GF-D8 (cell line): ENCODE data around the gene RAB15.
A peak's percentile ranks its signal among the peaks of the same experiment; 100 is the strongest.

ENCODE experiments used
- DNase-seq: peaks from one replicate; lab custom pipeline; 2025; lab: John Stamatoyannopoulos, UW

The RAB15 gene

GRCh38 chr14:64990296-64990695 is 18.2 kb upstream of the RAB15 start:
- no peak for DNase-seq

- no peak for DNase-seq
Observed at GRCh38 chr14:64987438-64987767, 15.3 kb upstream of the RAB15 start.

- DNase-seq: peak; percentile 77
Observed at GRCh38 chr14:64986648-64987437, 14.7 kb upstream of the RAB15 start, which contains the start of gene FNTB. Gene FNTB, plus strand, starts transcription at chr14:64986895. Its CDS starts 59 bp downstream, at chr14:64986954.

DNA sequence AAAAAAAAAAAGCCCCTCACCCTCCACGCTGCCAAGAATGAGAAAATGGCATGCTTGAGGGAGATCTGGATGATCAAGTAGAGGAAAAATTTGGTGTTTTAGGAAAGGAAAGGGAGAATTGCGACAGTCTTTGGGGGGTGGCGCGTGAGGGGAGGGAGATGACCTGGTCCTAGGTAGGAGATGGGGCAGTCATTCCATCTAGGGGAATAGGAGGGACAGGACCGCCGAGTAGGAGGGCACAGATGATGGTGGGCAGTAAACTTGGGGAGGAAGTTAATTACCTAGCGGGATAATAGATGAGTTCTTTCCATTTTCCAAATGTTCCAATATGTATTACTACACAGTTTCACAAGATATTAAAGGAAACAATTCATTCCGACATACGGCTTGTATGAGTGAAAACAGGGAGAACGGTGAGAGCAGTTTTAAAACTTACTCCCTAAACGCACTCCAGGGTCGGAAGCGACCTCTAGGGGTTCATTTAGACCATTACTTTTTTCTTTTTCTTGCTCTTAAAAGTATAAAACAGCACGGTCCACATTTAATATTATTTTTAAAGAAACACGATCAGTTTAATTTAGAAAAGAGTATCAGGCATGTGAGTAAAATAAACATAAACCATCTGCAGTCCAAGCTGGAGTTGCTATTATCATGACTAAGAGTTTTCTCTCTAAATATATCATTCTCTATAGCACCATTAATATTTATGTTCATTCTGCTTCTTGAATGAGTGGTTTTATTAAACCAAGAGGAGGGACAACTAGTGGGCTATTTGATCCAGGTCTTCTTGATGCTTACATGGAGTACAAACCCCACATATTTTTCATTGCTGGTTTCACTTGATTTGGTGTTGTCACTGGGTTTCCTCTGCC is 11.5 kb upstream of the RAB15 start:
- no peak for DNase-seq

GRCh38 chr14:64979336-64980074 is 7.4 kb upstream of the RAB15 start:
- DNase-seq: no peak

DNA sequence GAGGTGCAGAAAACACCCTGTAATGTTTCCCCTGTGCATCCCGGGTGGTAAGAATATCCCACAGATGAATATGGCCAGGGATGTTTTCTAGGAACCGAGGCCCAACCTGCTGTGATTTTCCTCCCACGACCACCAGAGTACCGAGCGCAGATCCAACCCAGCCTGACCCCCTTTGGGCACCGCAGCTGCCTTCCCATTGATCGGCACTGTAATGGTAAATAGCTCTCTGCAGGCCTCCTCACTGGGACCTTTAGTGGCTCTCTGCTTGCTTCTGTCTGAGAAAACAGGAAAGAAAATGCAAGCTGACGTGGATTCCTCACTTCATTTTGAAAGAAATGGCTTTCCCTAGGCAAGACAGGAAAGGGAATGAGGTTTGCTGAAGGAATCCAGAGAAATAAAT is 2.4 kb upstream of the RAB15 start:
- DNase-seq: no peak

GRCh38 chr14:64973826-64974225 is 1.7 kb upstream of the RAB15 start:
- DNase-seq: no peak

- DNase-seq: no peak
Observed at GRCh38 chr14:64973026-64973442, 898 bp upstream of the RAB15 start.

- DNase-seq: no peak
Observed at GRCh38 chr14:64971491-64971942, 619 bp downstream of the RAB15 start.

DNA sequence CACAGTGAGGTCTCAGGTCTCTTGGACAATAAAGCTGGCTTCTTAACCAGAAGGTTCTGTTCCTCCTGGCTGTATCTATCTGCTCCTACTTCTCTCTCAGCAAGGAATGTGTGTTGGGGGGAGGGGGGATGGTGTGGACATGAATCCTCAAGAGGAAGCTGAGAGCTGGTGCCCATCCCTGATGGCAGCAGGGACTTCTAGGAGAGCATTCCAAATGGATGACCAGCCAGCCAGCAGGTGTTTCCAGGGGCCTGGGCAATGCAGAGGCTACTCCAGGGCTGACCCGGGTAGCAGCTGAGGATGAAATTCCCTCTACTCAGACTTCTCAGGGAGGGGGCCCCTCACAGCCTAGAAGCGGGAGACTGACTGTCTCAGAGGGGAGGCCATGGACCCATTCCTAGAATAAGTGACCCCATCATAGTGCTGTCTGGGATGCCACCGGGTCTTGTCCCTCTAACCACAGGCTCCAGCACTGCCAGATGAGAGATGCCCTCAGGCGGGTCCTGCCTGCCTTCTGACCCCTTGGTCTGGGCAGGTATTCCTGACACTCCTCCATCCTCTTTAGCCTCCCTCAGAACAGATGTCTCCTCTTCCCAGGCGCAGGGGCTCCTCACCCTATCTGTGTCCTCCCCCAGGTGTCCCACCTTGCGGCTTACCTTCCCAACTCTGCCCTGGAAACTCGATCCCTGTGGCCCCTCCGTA is 1.2 kb downstream of the RAB15 start:
- DNase-seq: no peak

- no peak for DNase-seq
Observed at GRCh38 chr14:64970041-64970440, 2.1 kb downstream of the RAB15 start.

GRCh38 chr14:64968651-64969050 is 3.5 kb downstream of the RAB15 start:
- DNase-seq: no peak

DNA sequence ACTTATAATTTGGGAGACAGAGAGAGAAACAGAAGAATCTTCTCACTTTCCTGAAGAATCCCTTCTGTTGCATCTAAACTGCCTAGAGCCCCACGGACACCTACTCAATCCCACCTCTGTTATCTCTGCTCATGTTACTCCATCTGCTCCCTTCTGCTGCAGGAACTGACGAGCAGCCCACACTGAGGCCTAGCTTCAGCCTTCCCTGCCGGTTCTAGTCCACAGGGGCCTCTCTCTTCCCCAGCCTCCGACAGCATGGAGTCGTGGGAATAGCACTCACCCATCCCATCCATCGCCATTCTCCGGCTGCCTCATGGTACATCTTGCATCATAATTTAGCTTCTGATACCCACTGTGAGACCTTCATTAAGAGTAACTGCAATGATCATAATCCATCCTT is 4.0 kb downstream of the RAB15 start:
- no peak for DNase-seq

- no peak for DNase-seq
Observed at GRCh38 chr14:64966976-64967375, 5.2 kb downstream of the RAB15 start.

DNA sequence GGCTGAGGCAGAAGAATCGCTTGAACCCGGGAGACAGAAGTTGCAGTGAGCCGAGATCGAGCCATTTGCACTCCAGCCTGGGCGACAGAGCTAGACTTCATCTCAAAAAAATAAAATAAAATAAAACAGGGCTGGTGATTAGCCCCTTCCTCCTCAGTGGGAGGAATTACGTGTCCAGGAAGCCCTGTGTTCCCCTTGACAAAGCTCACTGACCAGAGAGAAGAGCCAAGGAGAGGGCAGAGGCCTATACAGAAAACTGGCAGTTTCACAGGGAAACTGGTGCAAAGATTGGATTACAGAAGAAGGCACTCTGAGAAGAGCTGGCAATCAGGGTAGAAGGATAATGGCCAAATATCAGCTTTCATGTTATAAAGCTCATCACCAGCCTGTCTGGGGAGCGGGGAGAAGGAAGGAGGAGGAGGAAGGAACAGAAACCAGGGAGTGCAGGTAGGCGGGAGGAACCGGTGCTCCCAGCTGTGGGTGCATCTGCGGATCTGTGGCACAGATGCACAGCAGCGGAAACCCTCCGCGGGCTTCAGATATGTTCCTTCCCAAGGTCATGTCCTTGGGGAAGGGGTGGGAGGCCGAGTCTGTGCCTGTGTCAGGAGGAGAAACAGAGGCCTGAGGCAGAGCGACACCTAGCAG is 6.7 kb downstream of the RAB15 start:
- DNase-seq: no peak

DNA sequence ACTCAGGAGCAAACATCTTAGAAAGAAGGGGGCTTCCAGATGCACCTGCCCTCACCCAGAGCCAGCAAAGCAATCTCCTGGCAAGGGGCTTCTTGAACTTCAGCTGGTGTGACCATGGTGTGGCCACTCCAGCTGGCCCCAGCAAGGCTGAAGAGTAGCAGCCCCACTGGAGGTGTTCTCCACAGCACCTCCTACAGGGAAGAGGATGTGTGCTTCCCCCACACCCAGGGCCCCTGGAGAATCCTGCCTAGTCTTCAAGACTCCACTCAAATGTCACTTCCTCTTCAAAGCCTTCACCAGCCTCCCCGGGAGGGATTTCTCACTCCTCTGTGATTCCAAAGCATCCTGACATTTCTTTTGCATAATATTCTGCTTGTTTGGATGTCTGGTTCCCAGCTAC is 8.5 kb downstream of the RAB15 start:
- no peak for DNase-seq

- DNase-seq: no peak
Observed at GRCh38 chr14:64960762-64961276, 11.3 kb downstream of the RAB15 start.

DNA sequence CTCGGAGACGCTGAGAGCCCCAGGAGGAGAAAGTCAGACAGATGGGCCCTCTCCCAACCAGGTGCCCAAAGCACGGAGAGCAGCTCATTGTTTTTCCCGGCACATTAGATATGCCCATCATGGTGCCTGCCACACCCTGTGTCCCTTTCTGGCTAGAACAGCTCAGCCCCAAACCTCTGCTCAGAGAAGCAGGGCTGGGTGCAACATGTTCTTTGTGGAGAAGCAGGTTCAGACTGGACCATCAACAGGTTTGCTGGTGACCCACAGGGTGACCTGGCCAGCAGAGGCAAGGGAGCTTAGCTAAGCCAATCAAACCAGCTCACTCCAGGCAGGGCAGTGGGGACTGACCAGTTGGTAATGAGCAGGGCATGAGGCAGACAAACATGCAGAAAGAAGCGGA is 13.4 kb downstream of the RAB15 start:
- no peak for DNase-seq

GRCh38 chr14:64958201-64958600 is 13.9 kb downstream of the RAB15 start:
- DNase-seq: no peak

DNA sequence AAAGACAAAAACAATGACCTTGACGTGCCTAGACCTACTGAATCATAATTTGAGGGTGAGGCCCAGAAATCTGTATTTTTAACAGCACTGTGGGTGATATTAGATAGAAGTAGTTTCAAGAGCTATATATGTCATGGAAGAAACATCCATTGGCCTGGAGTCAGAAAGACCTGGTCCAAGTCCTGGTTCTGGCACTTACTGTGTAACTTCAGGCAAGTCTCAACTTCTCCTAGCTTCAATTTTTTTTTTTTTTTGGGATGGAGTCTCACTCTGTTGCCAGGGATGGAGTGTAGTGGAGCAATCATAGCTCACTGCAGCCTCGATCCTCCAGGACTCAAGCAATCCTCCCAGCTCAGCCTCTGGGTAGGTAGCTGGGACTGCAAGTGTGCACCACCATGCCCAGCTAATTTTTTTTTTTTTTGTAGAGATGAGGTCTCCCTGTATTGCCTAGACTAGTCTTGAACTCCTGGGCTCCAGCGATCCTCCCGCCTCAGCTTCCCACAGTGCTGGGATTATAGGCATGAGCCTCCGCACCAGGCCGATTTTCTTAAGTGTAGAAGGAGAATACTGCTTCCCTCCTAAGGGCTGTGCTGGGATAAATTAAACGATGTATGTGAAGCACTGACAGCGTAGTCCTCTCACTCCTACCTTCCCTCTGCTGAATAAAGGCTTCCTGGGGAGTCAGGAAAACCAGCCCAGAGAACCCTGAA is 15.3 kb downstream of the RAB15 start:
- no peak for DNase-seq
